Trophoblast cell (in vitro differentiated cells and primary cell): ENCODE measurements around the gene FAM3C.

Experiments used
- DNase-seq, 2 donors: peaks; one replicate each; pipeline ENCODE4 v3.0.0-alpha.2; 2016
- H2AFZ ChIP-seq: 2 replicates; pipeline ENCODE4 v1.6.1; 2013; ENCODE audit warnings: low read length, moderate library complexity, mild to moderate bottlenecking; ENCODE audit not compliant: insufficient read depth, poor library complexity
- H2AK5ac ChIP-seq: 2 replicates; pipeline ENCODE4 v1.6.1; 2013; ENCODE audit warnings: mild to moderate bottlenecking, low read length
- H2BK120ac ChIP-seq: 2 replicates; pipeline ENCODE4 v1.6.1; 2013; ENCODE audit warnings: low read length, mild to moderate bottlenecking, moderate library complexity; ENCODE audit not compliant: insufficient read depth, poor library complexity
- H2BK12ac ChIP-seq: 2 replicates; pipeline ENCODE4 v1.6.1; 2013; ENCODE audit warnings: mild to moderate bottlenecking, low read length, moderate library complexity
- H2BK5ac ChIP-seq: 2 replicates; pipeline ENCODE4 v1.6.1; 2013; ENCODE audit warnings: low read length, low read depth, moderate library complexity, mild to moderate bottlenecking; ENCODE audit not compliant: poor library complexity
- H3K14ac ChIP-seq: 2 replicates; pipeline ENCODE4 v1.6.1; 2013; ENCODE audit warnings: mild to moderate bottlenecking, low read length
- H3K18ac ChIP-seq: 2 replicates; pipeline ENCODE4 v1.6.1; 2013; ENCODE audit warnings: mild to moderate bottlenecking, low read length
- H3K23ac ChIP-seq: 2 replicates; pipeline ENCODE4 v1.6.1; 2013; ENCODE audit warnings: low read length
- H3K27ac ChIP-seq: 2 replicates; pipeline ENCODE4 v1.5.1; 2013; ENCODE audit warnings: low read depth, mild to moderate bottlenecking, inconsistent platforms, low read length, moderate library complexity
- H3K27me3 ChIP-seq: 2 replicates; pipeline ENCODE4 v1.6.1; 2013; ENCODE audit warnings: inconsistent platforms, mild to moderate bottlenecking, low read length, moderate library complexity; ENCODE audit not compliant: insufficient read depth
- H3K36me3 ChIP-seq, 2 experiments: 1 replicate in 1 of 2; 2 replicates in 1 of 2; pipeline ENCODE4 v1.6.1; 2013; ENCODE audit warnings: low read length in 2 of 2, mild to moderate bottlenecking in 2 of 2, moderate library complexity in 1 of 2; ENCODE audit not compliant: insufficient read depth in 2 of 2, control insufficient read depth in 1 of 2
- H3K4ac ChIP-seq: 2 replicates; pipeline ENCODE4 v1.6.1; 2013; ENCODE audit warnings: low read depth, mild to moderate bottlenecking, low read length, moderate library complexity
- H3K4me1 ChIP-seq, 2 experiments: 1 replicate in 1 of 2; 2 replicates in 1 of 2; pipeline ENCODE4 v1.6.1; 2013; ENCODE audit warnings: low read length in 2 of 2, mild to moderate bottlenecking in 2 of 2, moderate library complexity in 1 of 2; ENCODE audit not compliant: insufficient read depth in 2 of 2, control insufficient read depth in 1 of 2
- H3K4me2 ChIP-seq: 2 replicates; pipeline ENCODE4 v1.6.1; 2013; ENCODE audit warnings: inconsistent platforms, mild to moderate bottlenecking, low read length, moderate library complexity
- H3K4me3 ChIP-seq: 2 replicates; pipeline ENCODE4 v1.5.1; 2013; ENCODE audit warnings: mild to moderate bottlenecking, low read depth, low read length, inconsistent platforms
- H3K79me1 ChIP-seq: one replicate; pipeline ENCODE4 v1.6.1; 2013; ENCODE audit warnings: low read length
- H3K79me2 ChIP-seq: 2 replicates; pipeline ENCODE4 v1.6.1; 2013; ENCODE audit warnings: low read length, mild to moderate bottlenecking; ENCODE audit not compliant: control insufficient read depth, insufficient read depth, poor library complexity
- H3K9ac ChIP-seq: 2 replicates; pipeline ENCODE4 v1.6.1; 2013; ENCODE audit warnings: mild to moderate bottlenecking, low read length
- H3K9me3 ChIP-seq: 2 replicates; pipeline ENCODE4 v1.6.1; 2013; ENCODE audit warnings: low read depth, mild to moderate bottlenecking, control low read depth, inconsistent platforms, low read length; ENCODE audit not compliant: insufficient read depth
- H4K12ac ChIP-seq: 2 replicates; pipeline ENCODE4 v1.6.1; 2013; ENCODE audit warnings: low read depth, mild to moderate bottlenecking, low read length, moderate library complexity
- H4K8ac ChIP-seq: 2 replicates; pipeline ENCODE4 v1.6.1; 2013; ENCODE audit warnings: low read depth, mild to moderate bottlenecking, low read length, moderate library complexity
- H4K91ac ChIP-seq: one replicate; pipeline ENCODE4 v1.6.1; 2013; ENCODE audit warnings: low read depth, mild to moderate bottlenecking, low read length, moderate library complexity
- WGBS: extraction: QIAGEN DNeasy Blood & Tissue Kit; methylation state at CpG from one replicate; pipeline ENCODE4 v1.1.7; 2013; ENCODE audit warnings: missing lambda C conversion rate; ENCODE audit not compliant: insufficient read length, insufficient coverage; ENCODE audit errors: extremely low coverage; 5-methylcytosine and 5-hydroxymethylcytosine counted together

Gene FAM3C

GRCh38 chr7:121410829-121411596 lies 14.9 kb upstream of the FAM3C start:
- no peaks in the 10 kb centered on the region for H3K27me3 ChIP-seq
- no peak overlapping the region for H3K23ac ChIP-seq
- no peak overlapping the region for H2AFZ ChIP-seq
- no peak for DNase-seq
- H3K4ac ChIP-seq = no peak overlapping the region
- no peak overlapping the region for H3K9ac ChIP-seq
- H2BK120ac ChIP-seq = no peak overlapping the region
- H3K14ac ChIP-seq = no peak overlapping the region
- H3K27ac ChIP-seq = no peak overlapping the region
- H4K12ac ChIP-seq = no peak overlapping the region
- no peak overlapping the region for H3K18ac ChIP-seq
- no peak overlapping the region for H3K4me3 ChIP-seq
- H2BK12ac ChIP-seq = no peak overlapping the region
- no peak overlapping the region for H4K8ac ChIP-seq
- no peak overlapping the region for H2BK5ac ChIP-seq
- no peak overlapping the region for H4K91ac ChIP-seq
- no peak overlapping the region for H2AK5ac ChIP-seq
- H3K36me3 ChIP-seq = no peaks in the 10 kb centered on the region
- H3K4me1 ChIP-seq = peaks cover 2 to 4% of the 10 kb centered on the region in 2 experiments
- WGBS = no CpG with 5 or more reads among the region's 2 CpGs
- no peaks in the 10 kb centered on the region for H3K79me1 ChIP-seq
- H3K9me3 ChIP-seq = no peaks in the 10 kb centered on the region
- no peaks in the 10 kb centered on the region for H3K79me2 ChIP-seq
- no peak overlapping the region for H3K4me2 ChIP-seq

- DNase-seq = no peak
- H3K18ac ChIP-seq = no peak overlapping the region
- H2BK120ac ChIP-seq = no peak overlapping the region
Measured at GRCh38 chr7:121406944-121407343, 10.8 kb upstream of the FAM3C start.

GRCh38 chr7:121406461-121406860 lies 10.4 kb upstream of the FAM3C start:
- Histone ChIP-seq H2BK5ac (no peak overlapping the region), H3K9ac (no peak overlapping the region), H3K4me1 (peaks cover 2 to 4% of the 10 kb centered on the region in 2 experiments), H3K18ac (no peak overlapping the region), H3K79me1 (no peaks in the 10 kb centered on the region), H4K8ac (no peak overlapping the region), H2BK12ac (no peak overlapping the region), H3K36me3 (no peaks in the 10 kb centered on the region), H3K9me3 (no peaks in the 10 kb centered on the region), H3K23ac (no peak overlapping the region), H3K27ac (no peak overlapping the region), H2AK5ac (no peak overlapping the region), H3K4ac (no peak overlapping the region), H3K27me3 (no peaks in the 10 kb centered on the region), H3K79me2 (no peaks in the 10 kb centered on the region), H4K91ac (no peak overlapping the region), H3K14ac (no peak overlapping the region), H4K12ac (no peak overlapping the region), H3K4me2 (no peak overlapping the region), H3K4me3 (no peak overlapping the region), H2AFZ (no peak overlapping the region), H2BK120ac (no peak overlapping the region)
- WGBS = no CpG with 5 or more reads among the region's 5 CpGs
- DNase-seq = peak in 1 of 2 donors; percentile 53

More at GRCh38 chr7:121406944-121407343, 10.8 kb upstream of the FAM3C start:
- no peak overlapping the region for H3K4me2 ChIP-seq
- no peak overlapping the region for H2BK5ac ChIP-seq
- H3K4ac ChIP-seq = no peak overlapping the region
- H3K14ac ChIP-seq = no peak overlapping the region
- no peak overlapping the region for H3K27ac ChIP-seq
- H3K79me1 ChIP-seq = no peaks in the 10 kb centered on the region
- H3K79me2 ChIP-seq = no peaks in the 10 kb centered on the region
- H3K9ac ChIP-seq = no peak overlapping the region
- H4K12ac ChIP-seq = no peak overlapping the region
- no peaks in the 10 kb centered on the region for H3K9me3 ChIP-seq
- no peak overlapping the region for H4K8ac ChIP-seq
- no peak overlapping the region for H2AK5ac ChIP-seq
- H3K23ac ChIP-seq = no peak overlapping the region
- H3K4me1 ChIP-seq = peaks cover 2 to 4% of the 10 kb centered on the region in 2 experiments
- no peak overlapping the region for H2BK12ac ChIP-seq
- no CpG with 5 or more reads among the region's 2 CpGs for WGBS
- no peaks in the 10 kb centered on the region for H3K36me3 ChIP-seq
- no peaks in the 10 kb centered on the region for H3K27me3 ChIP-seq
- H2AFZ ChIP-seq = no peak overlapping the region
- H4K91ac ChIP-seq = no peak overlapping the region
- H3K4me3 ChIP-seq = no peak overlapping the region

GRCh38 chr7:121404348-121404747 lies 8.2 kb upstream of the FAM3C start:
- no peak overlapping the region for H2AFZ ChIP-seq
- H3K27ac ChIP-seq = no peak overlapping the region
- H4K8ac ChIP-seq = no peak overlapping the region
- H3K4me1 ChIP-seq = peaks cover 2 to 4% of the 10 kb centered on the region in 2 experiments
- no peaks in the 10 kb centered on the region for H3K27me3 ChIP-seq
- H3K79me1 ChIP-seq = no peaks in the 10 kb centered on the region
- DNase-seq = no peak
- WGBS = no CpG with 5 or more reads among the region's 2 CpGs
- H3K9ac ChIP-seq = no peak overlapping the region
- H3K4me3 ChIP-seq = no peak overlapping the region
- no peak overlapping the region for H2BK5ac ChIP-seq
- H3K9me3 ChIP-seq = no peaks in the 10 kb centered on the region
- H4K91ac ChIP-seq = no peak overlapping the region
- H2BK12ac ChIP-seq = no peak overlapping the region
- no peak overlapping the region for H4K12ac ChIP-seq
- no peaks in the 10 kb centered on the region for H3K79me2 ChIP-seq
- H3K18ac ChIP-seq = no peak overlapping the region
- H3K4me2 ChIP-seq = no peak overlapping the region
- no peak overlapping the region for H3K4ac ChIP-seq
- H3K36me3 ChIP-seq = no peaks in the 10 kb centered on the region
- no peak overlapping the region for H2BK120ac ChIP-seq
- H3K23ac ChIP-seq = no peak overlapping the region
- no peak overlapping the region for H3K14ac ChIP-seq
- H2AK5ac ChIP-seq = no peak overlapping the region
